Fibroblast of lung (primary cell): ENCODE results near the gene CBLL1. TPM values are rescaled to one million over a fixed set of nuclear protein-coding genes. Genes with fewer than 3 reads are reported as not detected.

Experiments used
- DNase-seq, 2 donors: peaks; one replicate each; pipeline versions ENCODE4 v3.0.0 to v3.0.0-alpha.2; 2010; ENCODE audit warnings: low read depth in 2 of 2
- H2AFZ ChIP-seq: 2 replicates; pipeline ENCODE4 v1.5.1; 2012; ENCODE audit warnings: low read length, control low read depth, inconsistent platforms
- H3K27ac ChIP-seq: 2 replicates; pipeline ENCODE4 v1.5.1; 2011; ENCODE audit warnings: low read length, control low read depth; ENCODE audit not compliant: insufficient read depth
- H3K27me3 ChIP-seq: 2 replicates; pipeline ENCODE4 v1.5.1; 2011; ENCODE audit warnings: mild to moderate bottlenecking, low read length; ENCODE audit not compliant: control insufficient read depth, insufficient read depth
- H3K36me3 ChIP-seq: 2 replicates; pipeline ENCODE4 v1.5.1; 2011; ENCODE audit warnings: low read length; ENCODE audit not compliant: control insufficient read depth, insufficient read depth
- H3K4me1 ChIP-seq: 2 replicates; pipeline ENCODE4 v1.5.1; 2011; ENCODE audit warnings: low read length; ENCODE audit not compliant: control insufficient read depth, insufficient read depth; ENCODE audit errors: extremely low read depth
- H3K4me2 ChIP-seq: 2 replicates; pipeline ENCODE4 v1.5.1; 2011; ENCODE audit warnings: low read length, control low read depth; ENCODE audit not compliant: insufficient read depth; ENCODE audit errors: extremely low read depth
- H3K4me3 ChIP-seq, 4 experiments: fragments of 200-600 bp in 1 of 4; sonication (generic) in 1 of 4; replicated peaks in 1 of 4; 2 replicates each; pipeline ENCODE4 v1.5.1; 2011 to 2016; ENCODE audit warnings: low read length in 4 of 4, low read depth in 3 of 4, mild to moderate bottlenecking in 3 of 4, control low read depth in 2 of 4, inconsistent platforms in 1 of 4, mixed read lengths in 1 of 4; ENCODE audit not compliant: insufficient read depth in 1 of 4; ENCODE audit errors: control extremely low read depth in 1 of 4
- H3K79me2 ChIP-seq: 2 replicates; pipeline ENCODE4 v1.5.1; 2012; ENCODE audit warnings: mild to moderate bottlenecking, low read length, inconsistent platforms; ENCODE audit not compliant: control insufficient read depth, insufficient read depth
- H3K9ac ChIP-seq: 2 replicates; pipeline ENCODE4 v1.5.1; 2011; ENCODE audit warnings: mild to moderate bottlenecking, low read length, control low read depth; ENCODE audit not compliant: insufficient read depth
- H3K9me3 ChIP-seq: 2 replicates; pipeline ENCODE4 v1.5.1; 2012; ENCODE audit warnings: low read depth, low read length; ENCODE audit not compliant: control insufficient read depth, insufficient read depth
- H4K20me1 ChIP-seq: 2 replicates; pipeline ENCODE4 v1.5.1; 2011; ENCODE audit warnings: low read length; ENCODE audit not compliant: control insufficient read depth, insufficient read depth; ENCODE audit errors: extremely low read depth
- CTCF ChIP-seq, 2 donors: IDR thresholded peaks in 1 of 2; conservative IDR thresholded peaks in 1 of 2; 1 replicate in 1 of 2; 2 replicates in 1 of 2; pipeline ENCODE4 v1.5.1; 2011 to 2012; ENCODE audit warnings: low read length in 2 of 2, control low read depth in 1 of 2, inconsistent platforms in 1 of 2, low read depth in 1 of 2, mild to moderate bottlenecking in 1 of 2
- EZH2 ChIP-seq: IDR thresholded peaks from 2 replicates; pipeline ENCODE4 v1.5.1; 2012; ENCODE audit warnings: low read length, control low read depth, mild to moderate bottlenecking; ENCODE audit errors: missing control alignments
- polyA minus RNA-seq: library from RNA; depleted of rRNA, polyadenylated mRNA; stranded (reverse); fragments of >200 nt; gene quantifications from 2 replicates; pipeline ENCODE4 v1.2.3, GENCODE V29; 2011; ENCODE audit warnings: low replicate concordance
- polyA plus RNA-seq, 2 donors: library from polyadenylated mRNA; depleted of rRNA in 1 of 2; stranded (reverse) in 1 of 2; unstranded in 1 of 2; fragments of >200 nt; gene quantifications; 2 replicates each; pipeline ENCODE4 v1.2.1, GENCODE V29; 2011 to 2012; ENCODE audit warnings: missing spikeins in 1 of 2
- total RNA-seq: library from RNA; depleted of rRNA; stranded (reverse); fragments of >200 nt; gene quantifications from 2 replicates; pipeline ENCODE4 v1.2.1, GENCODE V29; 2014

The CBLL1 gene
- total RNA-seq = 17.5 and 21.1 TPM in 2 replicates
- polyA plus RNA-seq = 20.1 and 24.6 TPM in 2 replicates
- polyA plus RNA-seq (2012) = 18.1 and 18.4 TPM in 2 replicates
- 12.9 and 15.5 TPM in 2 replicates for polyA minus RNA-seq

GRCh38 chr7:107743567-107744344, at the start of gene CBLL1:
TSS of gene CBLL1 (plus strand) at chr7:107744142. CDS start at chr7:107744164, 22 bp downstream.
- no peaks in the 10 kb centered on the region for H3K27me3 ChIP-seq
- H3K4me1 ChIP-seq = peaks cover 12% of the 10 kb centered on the region
- peaks cover 48% of the 10 kb centered on the region for H3K79me2 ChIP-seq
- H3K4me3 ChIP-seq = peak within 1 kb of the TSS; percentile 86 to 99 (median 93)
- DNase-seq = peak; percentile 95 to 96
- no peaks in the 10 kb centered on the region for H3K36me3 ChIP-seq
- H3K9ac ChIP-seq = peak within 1 kb of the TSS; percentile 91
- H3K4me2 ChIP-seq = peak within 1 kb of the TSS; percentile 97
- no peaks in the 10 kb centered on the region for H3K9me3 ChIP-seq
- H4K20me1 ChIP-seq = peaks cover 5% of the 10 kb centered on the region
- no peak for TF ChIP-seq EZH2
- peak; percentile 67 to 70 for TF ChIP-seq CTCF (conservative IDR thresholded peaks at IDR 0.05 in 1 of 2, IDR thresholded peaks at IDR 0.05 in 1 of 2; ENCODE audit: low read depth in 1 of 2, low read length in 2 of 2)
- peak within 1 kb of the TSS; percentile 99 for H2AFZ ChIP-seq
- H3K27ac ChIP-seq = peak within 1 kb of the TSS; percentile 98

- no peaks in the 10 kb centered on the region for H3K36me3 ChIP-seq
- TF ChIP-seq EZH2 (no peak), CTCF (conservative IDR thresholded peaks at IDR 0.05 in 1 of 2, IDR thresholded peaks at IDR 0.05 in 1 of 2; ENCODE audit: low read depth in 1 of 2, low read length in 2 of 2) (no peak)
- no peak overlapping the region for H3K4me3 ChIP-seq
- no peak overlapping the region for H3K4me2 ChIP-seq
- no peak overlapping the region for H3K9ac ChIP-seq
- peak in 1 of 2 donors; percentile 67 for DNase-seq
- no peak overlapping the region for H3K27ac ChIP-seq
- no peaks in the 10 kb centered on the region for H4K20me1 ChIP-seq
- no peaks in the 10 kb centered on the region for H3K79me2 ChIP-seq
- H2AFZ ChIP-seq = no peak overlapping the region
- no peaks in the 10 kb centered on the region for H3K9me3 ChIP-seq
- peaks cover 16% of the 10 kb centered on the region for H3K4me1 ChIP-seq
- no peaks in the 10 kb centered on the region for H3K27me3 ChIP-seq
These were observed 49.6 kb upstream of the CBLL1 start for GRCh38 chr7:107694386-107694785.

GRCh38 chr7:107696330-107696946, 47.5 kb upstream of the CBLL1 start:
- no peak overlapping the region for H2AFZ ChIP-seq
- TF ChIP-seq EZH2 (no peak), CTCF (conservative IDR thresholded peaks at IDR 0.05 in 1 of 2, IDR thresholded peaks at IDR 0.05 in 1 of 2; ENCODE audit: low read depth in 1 of 2, low read length in 2 of 2) (no peak)
- H3K4me1 ChIP-seq = peaks cover 16% of the 10 kb centered on the region
- H3K4me2 ChIP-seq = no peak overlapping the region
- no peaks in the 10 kb centered on the region for H3K79me2 ChIP-seq
- no peak overlapping the region for H3K9ac ChIP-seq
- H3K36me3 ChIP-seq = no peaks in the 10 kb centered on the region
- H3K4me3 ChIP-seq = no peak overlapping the region
- no peaks in the 10 kb centered on the region for H3K27me3 ChIP-seq
- no peak overlapping the region for H3K27ac ChIP-seq
- no peaks in the 10 kb centered on the region for H3K9me3 ChIP-seq
- no peak for DNase-seq
- H4K20me1 ChIP-seq = no peaks in the 10 kb centered on the region
